H1 (cell line): ENCODE results near the gene ARHGAP26. TPM values are rescaled to one million over a fixed set of nuclear protein-coding genes. Genes with fewer than 3 reads are reported as not detected.

Experiments
- ATF2 ChIP-seq: IDR thresholded peaks from 2 replicates; pipeline ENCODE4 v1.6.1; 2012; ENCODE audit warnings: low read length, inconsistent platforms
- CHD7 ChIP-seq: fragments of 300-600 bp; sonication (generic); IDR thresholded peaks from 2 replicates; pipeline ENCODE4 v1.7.1; 2012; ENCODE audit warnings: low read length, moderate library complexity, mild to moderate bottlenecking, inconsistent platforms; ENCODE audit not compliant: insufficient replicate concordance
- EGR1 ChIP-seq: IDR thresholded peaks from 2 replicates; pipeline ENCODE4 v1.6.1; 2011; ENCODE audit warnings: low read depth, low read length, borderline replicate concordance
- SUZ12 ChIP-seq: fragments of 200-600 bp; sonication (generic); IDR thresholded peaks from 2 replicates; pipeline ENCODE4 v1.6.1; 2012; ENCODE audit warnings: mild to moderate bottlenecking, inconsistent platforms, low read length, moderate library complexity, mixed read lengths
- polyA plus RNA-seq, 7 experiments: library from polyadenylated mRNA; depleted of rRNA in 3 of 7; stranded (reverse) in 5 of 7; unstranded in 2 of 7; fragments of >200 nt in 5 of 7; fragments of 200-250 nt in 2 of 7; gene quantifications; 1 replicate in 5 of 7; 2 replicates in 1 of 7; 4 replicates in 1 of 7; pipeline versions ENCODE4 v1.2.1 to v1.2.3, GENCODE V29; 2011 to 2013; ENCODE audit warnings: missing spikeins in 2 of 7, mixed read lengths in 2 of 7
- total RNA-seq: library from RNA; stranded (reverse); fragmentation: NEBNext Ultra II Directional; extraction: Animal tissue kit (Norgen Biotek cat#: 25700); gene quantifications from 2 replicates; pipeline ENCODE4 v1.2.1, GENCODE V29; 2021

Gene ARHGAP26
- total and polyA plus RNA-seq, 2 of the 8 experiments (the other 6 are each of a cell fraction or from before 2014, with no cell fraction given), result 7.1 to 24.8 TPM

- TF ChIP-seq CHD7, result no peak
- no peak for TF ChIP-seq EGR1
- no peak for TF ChIP-seq ATF2
- TF ChIP-seq SUZ12, result no peak
These were observed 240.2 kb downstream of the ARHGAP26 start (continued) for GRCh38 chr5:143010351-143010750.
